DND-41 (cell line): ENCODE data around the gene TNFRSF9.
"Not testable (repeated sequence)": the region's sequence is repeated elsewhere in the genome, so short reads cannot be mapped to it uniquely, and the experiment has no call there.

Experiments
- EZH2 ChIP-seq: IDR thresholded peaks from 3 replicates; pipeline ENCODE4 v1.6.1; 2012; ENCODE audit warnings: borderline replicate concordance, low read depth, mild to moderate bottlenecking, moderate library complexity, low read length, inconsistent platforms; ENCODE audit not compliant: severe bottlenecking
- TF ChIP-seq, protein P1 (sequence below): IDR thresholded peaks from 2 replicates; pipeline ENCODE4 v1.5.1; 2012; ENCODE audit warnings: borderline replicate concordance, low read length, moderate library complexity, mild to moderate bottlenecking; ENCODE audit not compliant: poor library complexity, severe bottlenecking; ENCODE audit errors: extremely low read depth

DNA sequence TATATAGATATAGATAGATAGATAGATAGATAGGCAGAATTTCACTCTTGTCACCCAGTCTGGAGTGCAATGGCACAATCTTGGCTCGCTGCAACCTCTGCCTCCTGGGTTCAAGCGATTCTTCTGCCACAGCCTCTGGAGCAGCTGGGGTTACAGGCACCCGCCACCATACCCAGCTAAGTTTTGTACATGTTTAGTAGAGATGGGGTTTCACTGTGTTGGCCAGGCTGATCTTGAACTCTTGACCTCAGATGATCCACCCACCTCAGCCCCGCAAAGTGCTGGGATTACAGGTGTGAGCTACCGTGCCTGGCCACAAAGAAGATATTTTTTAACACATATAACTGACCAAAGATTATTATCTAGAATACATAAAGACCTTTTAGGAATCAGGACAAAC, 22.7 kb downstream of the TNFRSF9 start:
- TF ChIP-seq, protein P1, sequence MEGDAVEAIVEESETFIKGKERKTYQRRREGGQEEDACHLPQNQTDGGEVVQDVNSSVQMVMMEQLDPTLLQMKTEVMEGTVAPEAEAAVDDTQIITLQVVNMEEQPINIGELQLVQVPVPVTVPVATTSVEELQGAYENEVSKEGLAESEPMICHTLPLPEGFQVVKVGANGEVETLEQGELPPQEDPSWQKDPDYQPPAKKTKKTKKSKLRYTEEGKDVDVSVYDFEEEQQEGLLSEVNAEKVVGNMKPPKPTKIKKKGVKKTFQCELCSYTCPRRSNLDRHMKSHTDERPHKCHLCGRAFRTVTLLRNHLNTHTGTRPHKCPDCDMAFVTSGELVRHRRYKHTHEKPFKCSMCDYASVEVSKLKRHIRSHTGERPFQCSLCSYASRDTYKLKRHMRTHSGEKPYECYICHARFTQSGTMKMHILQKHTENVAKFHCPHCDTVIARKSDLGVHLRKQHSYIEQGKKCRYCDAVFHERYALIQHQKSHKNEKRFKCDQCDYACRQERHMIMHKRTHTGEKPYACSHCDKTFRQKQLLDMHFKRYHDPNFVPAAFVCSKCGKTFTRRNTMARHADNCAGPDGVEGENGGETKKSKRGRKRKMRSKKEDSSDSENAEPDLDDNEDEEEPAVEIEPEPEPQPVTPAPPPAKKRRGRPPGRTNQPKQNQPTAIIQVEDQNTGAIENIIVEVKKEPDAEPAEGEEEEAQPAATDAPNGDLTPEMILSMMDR = not testable (repeated sequence)
- not testable (repeated sequence) for TF ChIP-seq EZH2
